SU-DHL-6 (cell line): ENCODE measurements around the gene TRMT1.

ENCODE experiments used
- EZH2phosphoT487 ChIP-seq: fragments of 200-600 bp; sonication (generic), shearing (Covaris generic); conservative IDR thresholded peaks from 2 replicates; pipeline ENCODE4 v1.6.1; 2018; ENCODE audit warnings: mild to moderate bottlenecking, antibody characterized with exemption, low read length, moderate library complexity, mixed read lengths
- TF ChIP-seq, protein P1 (sequence below): fragments of 200-600 bp; sonication (generic); IDR thresholded peaks from one replicate; pipeline ENCODE4 v1.5.1; 2017; ENCODE audit warnings: antibody characterized with exemption, mild to moderate bottlenecking, low read length, moderate library complexity; ENCODE audit not compliant: insufficient read depth, poor library complexity, severe bottlenecking

DNA sequence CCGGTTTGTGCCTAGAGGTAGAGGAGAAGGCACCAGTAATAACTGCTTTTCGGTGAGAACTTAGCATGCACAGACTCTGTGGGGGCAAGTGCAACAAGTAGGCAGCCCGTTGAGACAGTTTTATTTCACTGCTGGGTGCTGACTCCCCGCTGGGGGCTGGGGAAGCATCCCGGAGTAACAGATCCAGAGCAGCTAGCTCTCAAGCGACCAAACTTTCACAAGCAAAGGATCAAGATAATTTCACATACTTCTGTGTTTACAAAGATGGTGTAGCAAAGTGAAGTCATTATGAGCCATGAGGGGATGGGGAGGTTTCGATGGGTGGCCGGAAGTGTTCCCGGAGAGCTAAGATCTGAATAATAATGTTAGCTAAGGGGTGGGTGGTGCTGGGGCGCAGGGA lies 4.3 kb upstream of the TRMT1 start:
- TF ChIP-seq, protein P1, sequence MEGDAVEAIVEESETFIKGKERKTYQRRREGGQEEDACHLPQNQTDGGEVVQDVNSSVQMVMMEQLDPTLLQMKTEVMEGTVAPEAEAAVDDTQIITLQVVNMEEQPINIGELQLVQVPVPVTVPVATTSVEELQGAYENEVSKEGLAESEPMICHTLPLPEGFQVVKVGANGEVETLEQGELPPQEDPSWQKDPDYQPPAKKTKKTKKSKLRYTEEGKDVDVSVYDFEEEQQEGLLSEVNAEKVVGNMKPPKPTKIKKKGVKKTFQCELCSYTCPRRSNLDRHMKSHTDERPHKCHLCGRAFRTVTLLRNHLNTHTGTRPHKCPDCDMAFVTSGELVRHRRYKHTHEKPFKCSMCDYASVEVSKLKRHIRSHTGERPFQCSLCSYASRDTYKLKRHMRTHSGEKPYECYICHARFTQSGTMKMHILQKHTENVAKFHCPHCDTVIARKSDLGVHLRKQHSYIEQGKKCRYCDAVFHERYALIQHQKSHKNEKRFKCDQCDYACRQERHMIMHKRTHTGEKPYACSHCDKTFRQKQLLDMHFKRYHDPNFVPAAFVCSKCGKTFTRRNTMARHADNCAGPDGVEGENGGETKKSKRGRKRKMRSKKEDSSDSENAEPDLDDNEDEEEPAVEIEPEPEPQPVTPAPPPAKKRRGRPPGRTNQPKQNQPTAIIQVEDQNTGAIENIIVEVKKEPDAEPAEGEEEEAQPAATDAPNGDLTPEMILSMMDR: no peak
- no peak for TF ChIP-seq EZH2phosphoT487
